Stimulated activated CD8-positive, alpha-beta memory T cell treated with anti-CD3 and anti-CD28 coated beads, Interleukin-4, amount 100 ng/mL, for 1 hour (primary cell): ENCODE results near the gene SIX5.

Source experiments
- DNase-seq, 2 donors: peaks; one replicate each; pipeline ENCODE4 v3.0.0-alpha.2; 2020; ENCODE audit warnings: low read depth in 2 of 2, low spot score in 1 of 2

Gene SIX5

DNA sequence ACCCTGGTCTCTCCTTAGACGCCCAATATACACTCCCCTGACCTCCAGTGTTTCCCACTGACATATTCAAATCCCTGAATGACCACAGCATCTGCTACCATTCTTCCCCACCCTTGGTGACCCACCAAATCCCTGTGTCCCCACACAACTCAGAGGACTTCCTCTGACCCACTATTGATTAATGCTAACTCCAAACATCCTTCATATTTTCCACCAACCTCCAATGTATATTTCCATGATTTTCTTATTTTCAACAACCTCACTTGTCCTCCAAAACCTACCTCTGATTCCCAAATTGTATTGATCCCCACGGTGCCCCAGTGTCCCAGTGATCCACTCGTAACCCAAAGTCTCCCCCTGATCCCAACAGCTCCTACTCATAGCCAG is 24.1 kb upstream of the SIX5 start:
- no peak for DNase-seq

DNA sequence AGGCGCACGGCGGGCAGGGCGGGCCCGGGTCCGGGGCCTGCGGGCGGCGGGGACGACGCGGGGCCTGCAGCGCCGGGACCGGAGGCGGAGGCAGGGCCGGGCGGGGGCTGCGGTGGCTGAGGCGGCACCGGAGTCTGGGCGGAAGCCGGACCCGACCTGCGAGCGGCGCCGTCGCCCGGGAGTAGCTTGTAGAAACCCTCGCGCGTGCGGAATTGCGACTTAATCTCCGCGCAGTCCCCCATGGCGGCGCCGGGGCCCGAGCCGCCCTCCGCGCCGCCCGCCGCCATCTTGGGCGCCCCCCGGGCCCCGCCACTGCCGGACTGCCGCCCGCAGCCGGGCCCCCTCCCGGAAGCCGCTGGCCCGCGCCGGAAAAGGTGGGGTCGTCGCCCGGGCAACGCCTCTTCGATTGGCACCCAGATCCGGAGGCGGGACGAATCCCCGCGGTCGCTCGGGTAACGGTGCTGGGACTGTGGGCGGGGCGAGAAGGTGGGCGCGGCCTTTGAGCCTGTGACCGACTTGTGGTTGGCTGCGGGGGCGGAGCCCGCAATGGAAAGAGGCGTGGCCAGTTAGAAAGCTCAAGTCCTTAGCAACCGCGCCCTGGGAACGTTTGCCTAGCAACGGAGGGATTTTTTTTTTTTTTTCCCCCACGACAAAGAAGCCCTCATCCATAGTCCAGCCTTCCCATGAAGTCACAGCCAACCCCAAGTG is 23.6 kb upstream of the SIX5 start, which contains the start of gene DMWD:
TSS of gene DMWD (minus strand) at position 376 of the 708 bp plus-strand sequence. CDS start at position 287, 89 bp downstream.
- DNase-seq: peak; percentile 99

DNA sequence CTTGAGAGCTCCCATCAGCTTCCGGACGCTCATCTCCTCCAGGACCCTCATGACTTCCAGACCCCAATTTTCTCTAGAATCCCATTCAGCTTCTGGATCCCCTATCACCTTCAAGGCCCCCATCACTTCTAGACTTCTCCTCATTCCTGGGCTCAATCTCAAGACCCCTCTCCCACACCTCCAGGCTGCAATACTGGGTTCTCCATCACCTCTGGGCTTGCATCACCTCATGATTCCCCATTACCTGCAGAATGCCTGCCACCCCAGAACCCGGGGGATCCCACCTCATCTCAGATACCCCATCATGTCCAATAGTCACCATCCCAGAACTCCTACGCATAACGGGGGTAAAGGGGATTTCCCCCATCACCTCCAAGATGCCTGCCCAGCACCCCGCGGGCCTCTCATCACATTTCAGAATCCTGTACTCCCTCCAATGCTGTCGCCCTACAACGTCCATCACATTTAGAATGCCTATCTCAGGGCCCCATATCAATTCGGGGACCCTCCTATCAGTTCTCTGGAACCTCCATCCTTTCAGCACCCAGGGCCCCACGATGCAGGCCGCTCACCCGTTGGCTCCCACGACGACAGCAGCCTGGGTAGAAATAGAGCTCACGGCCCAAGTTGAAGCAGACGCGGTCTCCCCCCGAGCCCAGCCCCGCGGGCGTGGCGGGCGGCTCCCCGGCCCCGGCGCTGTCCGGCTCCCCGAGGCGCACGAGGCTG is 22.9 kb upstream of the SIX5 start:
- DNase-seq: no peak

DNA sequence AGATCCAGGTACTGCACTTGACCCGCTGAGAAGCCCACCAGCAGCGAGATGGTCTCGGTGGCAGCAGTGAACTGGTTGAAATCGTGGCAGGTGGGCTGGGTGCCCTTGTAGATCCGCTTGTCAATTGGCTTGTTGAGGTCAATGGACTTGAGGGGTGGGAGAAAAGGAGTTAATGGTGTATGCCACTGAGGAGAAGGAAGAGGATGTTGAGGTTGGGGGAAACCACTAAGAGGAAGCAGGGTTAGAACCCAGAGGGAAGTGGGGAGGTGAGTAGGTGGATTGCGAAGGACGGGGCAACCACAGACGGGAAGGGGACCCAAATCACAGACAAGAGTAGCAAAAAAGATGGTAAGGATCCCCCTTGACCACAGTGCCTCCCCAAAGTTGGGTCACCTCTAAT is 21.9 kb upstream of the SIX5 start:
- DNase-seq: no peak

DNA sequence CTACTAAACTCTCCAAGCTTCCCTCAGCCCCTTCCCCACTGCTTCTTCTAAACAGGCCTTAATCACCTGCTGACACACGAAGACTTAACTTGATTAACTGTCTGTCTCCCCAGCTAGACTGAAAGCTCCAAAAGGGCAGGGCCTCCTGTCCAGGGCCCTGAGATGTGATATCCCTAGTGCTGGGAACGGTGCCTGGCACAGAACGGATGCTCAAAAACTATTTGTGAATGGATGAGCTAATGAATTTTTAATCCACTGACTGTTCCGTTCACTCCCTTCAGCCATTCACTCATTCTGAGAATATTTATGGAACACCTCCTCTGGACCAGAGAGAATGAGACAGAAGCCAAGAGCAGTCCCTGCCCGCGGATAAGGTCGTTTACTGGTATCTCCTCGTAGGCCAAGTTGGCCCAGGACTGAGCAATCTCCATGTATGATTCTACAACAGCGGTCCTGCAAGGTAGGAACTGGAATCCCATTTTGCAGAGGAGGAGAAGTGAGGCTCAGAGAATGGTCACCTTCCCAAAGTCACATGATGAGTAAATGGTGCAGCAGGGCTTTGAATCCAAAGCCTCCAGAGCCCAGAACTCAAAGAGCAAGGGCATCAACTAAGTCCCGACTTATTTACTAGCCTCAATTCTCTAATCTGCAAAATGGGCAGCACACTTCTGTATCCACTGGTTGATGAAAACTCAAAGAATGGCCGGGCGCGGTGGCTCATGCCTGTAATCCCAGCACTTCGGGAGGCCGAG is 20.2 kb upstream of the SIX5 start:
- no peak for DNase-seq

DNA sequence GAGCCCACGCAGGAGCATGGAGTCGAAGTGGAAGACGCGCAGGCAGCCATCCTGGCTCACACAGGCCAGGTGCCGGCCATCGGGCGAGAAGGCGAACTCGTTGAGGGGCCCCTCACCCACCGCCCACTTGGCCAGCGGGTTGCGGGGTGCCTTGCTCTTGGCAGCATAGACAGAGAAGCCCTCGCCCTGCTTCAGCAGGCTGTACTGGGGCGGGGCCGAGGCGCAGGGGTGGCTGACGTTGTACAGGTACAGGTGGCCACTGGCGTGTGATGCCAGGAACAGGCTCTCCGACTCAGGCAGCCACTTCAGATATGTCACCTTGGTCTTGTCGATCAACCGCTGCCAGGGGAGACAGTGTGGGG is 17.5 kb upstream of the SIX5 start:
- DNase-seq: no peak

DNA sequence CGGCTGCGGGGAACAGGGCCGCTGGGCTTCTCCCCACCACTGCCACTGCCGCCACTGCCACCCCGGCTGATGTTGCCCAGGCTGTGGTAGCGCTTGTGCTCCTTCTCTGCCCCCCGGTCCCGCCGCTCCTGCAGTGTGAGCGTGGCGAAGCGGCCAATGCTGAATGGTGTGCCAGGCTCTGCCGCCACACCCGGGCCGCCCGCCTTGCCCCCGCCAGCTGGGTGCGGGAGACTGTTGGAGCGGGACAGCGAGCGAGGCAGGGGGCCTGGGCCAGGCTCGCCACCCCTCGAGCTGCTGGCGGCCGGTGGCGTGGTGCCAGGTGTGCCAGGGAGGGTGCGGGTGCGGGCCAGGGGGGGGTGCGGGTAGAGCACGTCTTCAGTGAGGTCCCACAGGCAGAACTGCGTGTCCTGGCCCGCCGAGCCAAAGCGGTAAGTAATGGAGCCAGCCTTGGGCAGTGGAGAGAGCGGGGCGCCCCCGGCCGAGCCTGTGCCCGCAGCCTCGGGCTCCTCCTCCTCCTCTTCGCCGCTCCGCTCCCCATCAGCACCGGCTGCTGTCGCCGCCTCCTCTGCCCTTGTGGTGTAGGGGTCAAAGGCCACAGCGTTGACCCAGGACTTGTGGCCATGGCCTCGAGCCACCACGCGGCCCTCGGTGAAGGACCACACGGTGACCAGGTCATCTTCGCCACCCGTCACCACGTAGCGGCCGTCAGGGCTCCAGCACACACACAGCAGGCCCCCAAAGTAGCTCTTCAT is 16.9 kb upstream of the SIX5 start:
- no peak for DNase-seq

DNA sequence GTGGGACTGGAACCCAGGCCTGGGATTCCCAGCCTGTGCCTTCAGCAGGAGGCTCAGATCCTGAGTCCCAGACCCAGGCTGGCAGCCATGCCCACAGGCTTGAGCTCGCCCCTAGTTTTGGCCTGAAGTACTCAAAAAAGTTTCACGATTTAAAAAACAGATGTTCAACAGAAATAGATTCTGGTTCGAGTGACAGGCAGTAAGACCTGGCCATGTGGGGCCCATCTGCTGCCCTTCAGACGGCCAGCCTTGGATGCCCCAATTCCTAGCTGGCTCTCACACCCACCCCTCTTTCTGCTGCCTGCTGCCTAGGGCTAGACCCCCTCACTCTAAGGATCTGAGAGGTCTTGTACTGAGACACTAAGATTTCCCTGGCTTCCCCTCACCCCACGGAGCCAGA is 16.0 kb upstream of the SIX5 start:
- DNase-seq: no peak

DNA sequence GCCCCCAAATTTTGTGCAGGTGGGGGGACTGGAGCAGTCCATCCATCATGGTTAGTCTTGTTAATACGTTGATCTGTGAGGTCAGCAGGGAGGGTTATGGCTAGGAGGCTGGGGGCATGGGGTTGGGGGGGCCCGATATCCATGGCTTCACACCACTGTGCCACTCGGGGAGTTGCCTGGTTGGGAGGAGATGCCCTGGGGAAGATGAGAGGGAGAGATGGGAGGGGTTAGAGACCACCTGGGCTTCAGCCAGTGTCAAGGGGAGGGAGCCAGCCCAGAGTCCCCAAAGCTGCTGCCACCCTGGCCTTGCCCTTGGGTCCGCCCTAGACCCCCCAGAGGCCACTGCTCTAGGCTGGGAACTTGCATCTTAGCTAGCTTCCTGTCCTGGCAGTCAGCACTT is 15.0 kb upstream of the SIX5 start:
- DNase-seq: no peak

DNA sequence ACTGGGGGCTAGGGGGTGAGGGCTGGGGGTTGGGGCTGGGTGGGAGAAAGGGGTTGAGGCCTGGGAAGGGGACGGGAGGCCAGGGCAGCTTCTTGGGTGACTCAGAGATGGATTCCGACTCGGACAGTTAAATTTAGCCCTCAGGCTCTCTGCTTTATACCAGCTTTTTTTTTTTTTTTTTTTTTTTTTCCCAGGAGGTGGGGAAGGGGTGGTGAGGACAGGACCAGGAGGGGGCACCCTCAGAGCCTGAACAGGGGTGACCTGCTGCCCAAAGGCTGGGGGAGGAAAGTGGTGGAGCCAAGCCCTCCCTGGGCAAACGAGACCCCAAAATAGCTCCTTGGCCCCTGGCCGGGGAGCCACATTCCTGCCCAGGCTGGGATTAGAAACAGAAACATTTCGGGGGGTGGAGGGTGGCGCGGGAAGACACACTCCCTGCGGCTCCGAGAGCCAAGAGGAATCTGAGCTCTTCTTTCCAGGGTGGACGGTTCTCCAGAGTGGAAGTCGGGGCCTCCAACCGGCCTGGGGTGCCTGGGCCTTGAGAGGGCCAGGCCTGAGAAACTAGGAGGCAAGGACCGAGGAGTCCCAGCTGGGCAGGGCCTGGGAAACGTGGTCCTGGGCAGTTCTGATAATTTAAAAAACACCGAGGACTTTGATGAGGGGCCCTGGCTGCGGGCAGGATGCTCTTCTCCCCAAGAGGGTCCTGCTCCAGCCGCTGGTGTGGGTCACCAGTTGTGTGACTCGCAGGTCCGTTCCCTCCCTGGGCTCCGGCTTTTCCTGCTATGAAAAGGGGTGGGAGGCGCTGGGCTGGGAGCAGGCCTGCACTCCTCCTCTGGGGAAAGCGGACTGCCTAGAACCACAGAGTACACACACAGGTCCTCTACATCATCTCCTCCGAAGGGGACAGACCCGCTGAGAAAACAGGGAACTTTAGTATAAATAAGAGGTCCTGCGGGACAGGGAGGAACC is 14.1 kb upstream of the SIX5 start:
- DNase-seq: no peak

DNA sequence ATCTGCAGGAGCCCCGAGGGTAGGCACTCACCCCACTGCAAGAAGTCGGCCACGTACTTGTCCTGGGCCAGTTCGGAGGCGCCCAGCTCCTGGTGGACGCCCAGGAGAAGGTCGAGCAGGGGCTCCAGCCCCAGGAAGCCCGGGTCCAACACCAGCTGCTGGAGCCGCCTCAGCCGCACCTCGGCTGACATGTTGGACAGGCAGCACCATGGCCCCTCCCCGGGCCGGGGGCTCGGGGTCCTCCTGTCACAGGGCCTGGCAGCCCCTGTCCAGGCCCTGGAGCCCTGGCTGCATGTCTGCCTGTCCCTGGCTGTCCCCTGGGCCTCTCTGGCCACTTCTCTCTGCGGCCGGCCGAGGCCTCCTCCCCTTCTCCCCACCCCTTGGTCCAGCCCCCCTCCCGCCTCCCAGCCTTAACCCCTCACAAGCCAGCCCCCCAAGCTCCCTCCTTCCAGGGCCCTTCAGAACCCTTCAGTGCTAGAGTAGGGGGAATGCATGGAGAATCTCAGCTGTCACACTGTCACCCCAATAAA is 13.2 kb upstream of the SIX5 start, which contains the start of gene DMPK:
TSS of gene DMPK (minus strand) at position 329 of the 530 bp plus-strand sequence. CDS start at position 191, 138 bp downstream.
- no peak for DNase-seq

DNA sequence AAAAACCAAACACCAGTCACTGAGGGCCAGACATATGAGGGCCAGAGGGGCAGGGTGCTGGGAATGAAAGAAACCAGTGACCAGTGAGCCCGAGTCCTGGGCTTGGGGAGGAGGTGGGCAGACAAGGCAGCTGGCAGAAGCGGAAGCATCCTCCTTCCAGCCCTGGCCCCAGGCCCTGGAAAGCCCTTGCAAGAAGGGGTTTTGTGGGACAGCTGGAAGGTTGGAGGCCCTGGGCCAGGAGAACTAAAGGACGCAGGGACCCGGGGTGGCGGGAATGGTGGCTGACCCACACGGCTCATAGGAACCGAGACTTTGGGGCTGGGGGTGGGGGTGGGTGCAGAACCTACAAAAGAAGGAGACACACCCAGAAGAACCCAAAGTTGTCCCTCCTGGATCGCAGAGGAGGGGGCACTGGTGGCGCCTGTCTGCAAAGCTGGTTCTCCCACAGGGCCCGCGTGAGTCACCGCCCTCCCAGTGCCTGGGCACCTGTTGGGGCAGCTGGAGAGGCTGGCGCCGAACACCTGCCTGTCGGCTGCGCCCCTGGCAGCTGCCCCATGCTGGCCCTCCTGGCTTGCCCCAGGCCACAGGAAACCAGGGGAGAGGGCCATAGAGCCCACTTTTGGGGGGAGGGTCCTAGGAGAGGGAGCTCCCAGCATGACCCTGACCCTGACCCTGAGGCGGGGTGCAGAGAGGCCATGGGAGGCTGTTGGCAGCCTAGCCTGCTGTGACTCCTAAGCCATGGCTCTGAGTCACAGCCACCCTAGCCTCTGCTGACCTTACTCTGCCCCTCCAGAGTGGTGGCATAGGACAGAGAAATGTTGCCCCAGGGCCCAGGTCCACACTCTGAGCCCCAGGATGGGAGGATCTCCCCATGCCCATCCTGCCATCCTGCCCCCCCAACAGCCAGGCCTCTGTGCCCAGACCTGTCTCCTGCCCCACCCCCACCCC is 12.4 kb upstream of the SIX5 start:
- DNase-seq: no peak

DNA sequence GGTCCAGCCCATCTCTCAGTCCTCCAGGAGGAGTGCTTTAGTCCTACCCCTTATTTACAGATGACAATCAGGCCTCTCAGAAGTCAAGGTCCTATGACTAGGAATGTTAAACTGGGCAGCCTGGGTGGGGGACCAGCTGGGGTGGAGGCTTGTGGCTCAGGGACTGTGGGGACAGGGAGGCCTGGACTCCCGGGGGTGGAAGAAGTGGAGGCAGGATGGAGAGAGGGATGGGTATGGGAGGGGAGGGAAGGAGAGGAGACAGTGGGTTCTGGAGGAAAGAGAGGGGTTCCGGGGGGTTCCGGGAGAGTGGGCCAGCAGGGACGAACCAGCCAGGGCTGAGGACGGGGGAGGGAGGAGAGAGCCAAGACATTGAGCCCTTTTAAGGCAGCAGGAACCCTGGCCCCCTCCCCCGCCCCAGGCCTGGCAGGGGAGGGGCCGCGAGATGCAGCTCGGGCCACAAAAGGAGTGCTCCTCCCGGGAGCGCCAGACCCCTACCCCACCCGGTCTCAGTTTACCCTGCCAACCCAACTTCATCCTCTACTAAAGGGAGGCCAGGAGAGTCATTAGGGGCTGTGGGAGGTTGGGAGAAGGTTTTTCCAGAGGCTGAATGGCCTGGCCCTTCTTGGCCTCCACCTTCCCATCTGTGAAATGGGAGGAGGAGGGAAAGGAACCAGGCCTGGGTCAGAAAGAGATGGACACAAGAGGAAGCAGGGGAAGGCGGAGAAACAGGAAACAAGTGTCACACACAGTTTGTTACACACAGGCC is 11.6 kb upstream of the SIX5 start:
- DNase-seq: no peak

DNA sequence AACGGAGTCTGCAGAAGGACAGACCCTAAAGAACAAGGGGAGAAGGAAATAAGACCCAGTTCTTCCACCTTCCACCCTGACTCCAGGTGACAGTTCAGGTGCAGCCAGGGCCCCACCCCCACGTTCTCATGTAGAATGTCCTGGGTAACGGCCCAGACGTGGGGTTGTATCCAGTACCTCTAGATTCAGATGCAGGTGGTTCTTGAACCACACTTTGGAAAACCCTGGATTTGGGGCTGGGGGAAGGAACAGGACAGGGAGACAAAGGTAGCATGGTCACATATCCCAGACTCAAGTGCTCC is 11.0 kb upstream of the SIX5 start:
- DNase-seq: no peak

DNA sequence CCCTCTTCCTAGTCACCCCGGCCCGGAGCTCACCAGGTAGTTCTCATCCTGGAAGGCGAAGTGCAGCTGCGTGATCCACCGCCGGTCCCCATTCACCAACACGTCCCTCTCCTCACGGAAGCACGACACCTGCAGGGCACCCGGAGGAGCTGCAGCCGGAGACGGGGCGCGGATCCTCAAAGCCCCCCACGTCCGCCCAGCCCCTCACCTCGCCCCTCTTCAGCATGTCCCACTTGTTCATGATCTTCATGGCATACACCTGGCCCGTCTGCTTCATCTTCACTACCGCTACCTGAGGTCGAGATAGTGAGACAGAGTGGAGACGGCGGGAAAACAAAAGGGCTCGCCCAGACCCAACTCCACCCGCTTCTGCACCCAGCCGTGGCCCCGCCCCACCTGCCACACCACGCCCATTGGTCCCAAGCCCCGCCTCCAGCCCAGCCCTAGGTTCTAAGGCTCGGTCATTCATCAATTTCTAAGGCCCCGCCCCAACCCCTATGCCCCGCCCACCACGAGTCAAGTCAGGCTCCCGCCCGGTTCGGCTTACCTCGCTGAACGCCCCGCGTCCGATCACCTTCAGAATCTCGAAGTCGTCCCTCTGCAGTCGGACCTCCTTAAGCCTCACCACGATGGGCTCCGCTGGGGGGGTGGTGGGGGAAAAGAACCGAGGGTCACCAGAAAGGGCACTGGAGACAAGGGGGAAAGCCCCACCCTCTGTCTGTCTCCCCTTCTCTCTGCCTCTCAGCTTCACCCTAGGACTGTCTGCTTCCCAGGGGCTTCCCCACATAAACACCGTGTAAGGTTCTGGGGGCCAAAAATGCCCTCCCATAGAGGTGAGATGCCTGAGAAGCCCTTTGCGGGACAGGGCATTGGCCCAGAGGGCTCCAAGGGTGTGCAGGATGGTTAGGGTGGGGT is 10.4 kb upstream of the SIX5 start:
- DNase-seq: peak; percentile 53 to 55

DNA sequence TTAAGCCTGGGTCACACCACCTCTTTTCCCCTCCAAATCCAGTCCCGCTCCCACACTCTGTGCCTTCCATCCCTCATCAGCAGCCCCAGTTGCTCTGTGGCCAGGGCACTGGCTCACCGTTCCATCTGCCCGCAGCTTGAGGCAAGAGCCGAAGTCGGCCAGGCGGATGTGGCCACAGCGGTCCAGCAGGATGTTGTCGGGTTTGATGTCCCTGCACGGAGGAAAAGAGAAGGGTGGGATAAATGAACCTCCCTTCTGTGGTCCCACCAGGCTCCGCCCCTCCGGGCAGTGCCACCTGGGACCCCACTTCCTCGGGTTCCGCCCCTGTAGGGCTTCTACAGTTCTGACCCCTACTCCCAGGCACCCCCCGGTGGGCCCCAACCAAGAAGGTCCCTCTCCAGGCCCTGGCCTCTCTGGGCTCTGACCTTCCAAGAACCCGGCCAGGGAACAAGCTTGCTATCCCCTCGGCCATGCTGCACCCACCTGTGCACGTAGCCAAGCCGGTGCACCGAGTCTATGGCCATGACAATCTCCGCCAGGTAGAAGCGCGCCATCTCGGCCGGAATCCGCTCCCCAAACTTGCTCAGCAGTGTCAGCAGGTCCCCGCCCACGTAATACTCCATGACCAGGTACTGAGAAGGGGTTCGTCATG is 9.1 kb upstream of the SIX5 start:
- no peak for DNase-seq
